NCI-H2196 treated with DMSO at 0.1 percent for 48 hours (cell line): ENCODE measurements around the gene RFX3.

Experiments
- DNase-seq: peaks from one replicate; lab custom pipeline; 2025; ENCODE audit not compliant: unreplicated experiment; lab: John Stamatoyannopoulos, UW

Gene RFX3

DNA sequence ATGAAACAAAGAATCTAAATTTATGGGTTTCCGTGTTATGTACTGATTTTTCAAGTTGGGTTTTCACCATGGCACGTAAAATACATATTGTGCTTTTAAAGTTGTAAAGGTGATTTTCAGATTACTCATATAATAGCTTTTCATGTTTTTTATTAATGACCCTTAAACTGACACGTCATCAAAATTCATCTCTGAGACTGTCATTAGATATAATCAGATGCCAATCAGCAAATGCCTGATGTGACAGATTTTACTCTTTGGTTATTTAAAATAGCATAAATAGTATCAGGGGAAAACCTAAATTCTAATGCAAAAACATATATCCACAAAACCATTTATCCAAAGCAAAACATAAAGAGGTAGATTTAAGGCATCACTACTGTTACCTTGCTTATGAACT, 11.0 kb downstream of the RFX3 start:
- DNase-seq = no peak

- DNase-seq = no peak
These were observed 12.5 kb downstream of the RFX3 start for GRCh38 chr9:3513265-3513818.

- DNase-seq = no peak
These were observed 14.2 kb downstream of the RFX3 start for GRCh38 chr9:3511551-3511950.

GRCh38 chr9:3510796-3511195, 15.0 kb downstream of the RFX3 start:
- no peak for DNase-seq

- DNase-seq = no peak
These were observed 15.9 kb downstream of the RFX3 start for GRCh38 chr9:3509926-3510325.

- peak; percentile 85 for DNase-seq
These were observed 17.1 kb downstream of the RFX3 start for GRCh38 chr9:3508521-3509291.

DNA sequence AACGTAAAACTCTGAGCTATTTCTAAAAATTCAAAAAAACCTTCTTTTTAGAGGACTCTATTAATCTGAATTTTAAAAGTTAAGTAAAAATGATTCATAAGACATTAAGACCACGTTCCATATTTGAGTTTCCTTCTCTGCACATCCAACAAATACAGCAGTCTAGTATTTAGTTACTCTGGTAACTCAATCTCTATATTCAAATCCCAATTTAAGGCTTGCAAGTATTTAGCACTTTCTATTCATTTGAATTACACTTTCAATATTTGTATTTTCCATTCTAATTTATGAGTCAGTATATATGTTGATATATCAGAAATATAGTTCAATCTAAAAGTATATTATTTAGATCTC, 17.7 kb downstream of the RFX3 start:
- DNase-seq = no peak

- no peak for DNase-seq
These were observed 18.3 kb downstream of the RFX3 start for GRCh38 chr9:3507395-3508077.

GRCh38 chr9:3506164-3506563, 19.6 kb downstream of the RFX3 start:
- DNase-seq = no peak

DNA sequence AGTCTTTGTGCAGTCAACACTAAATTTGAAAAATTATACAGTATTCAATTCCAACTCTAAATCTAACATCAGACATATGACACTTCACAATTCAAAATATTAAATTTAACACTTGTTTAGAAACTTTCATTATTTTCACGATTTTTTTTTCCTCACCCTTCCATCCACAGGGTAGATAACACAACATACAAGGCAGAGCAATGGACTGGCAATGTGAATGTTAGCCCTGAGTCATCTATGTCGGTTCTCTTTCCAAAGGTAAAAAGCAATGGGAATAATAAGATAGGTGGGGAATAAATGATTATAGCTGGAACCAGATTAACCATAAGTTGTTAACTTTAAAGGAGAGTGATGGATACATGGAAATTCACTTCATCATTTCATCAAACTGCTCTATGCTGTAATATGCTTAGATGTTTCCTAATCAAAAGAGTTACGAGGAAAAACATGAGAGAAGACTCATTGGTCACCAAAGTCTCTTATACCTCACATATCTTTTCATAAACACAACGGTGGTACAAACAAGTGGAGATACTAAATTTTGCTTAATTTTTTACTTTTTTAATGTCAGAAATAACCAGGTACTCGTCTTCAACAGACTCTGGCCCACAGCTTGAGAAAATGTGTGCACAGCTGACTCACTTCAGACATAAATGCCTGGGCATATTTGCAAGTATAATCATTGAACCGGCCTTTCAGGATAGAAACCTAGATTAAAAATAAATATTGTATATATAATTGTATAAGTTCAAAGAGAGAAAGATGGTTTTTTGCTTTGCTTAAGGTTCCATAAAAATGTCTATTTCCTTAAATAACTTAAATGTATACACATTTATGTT, 23.0 kb downstream of the RFX3 start:
- no peak for DNase-seq

DNA sequence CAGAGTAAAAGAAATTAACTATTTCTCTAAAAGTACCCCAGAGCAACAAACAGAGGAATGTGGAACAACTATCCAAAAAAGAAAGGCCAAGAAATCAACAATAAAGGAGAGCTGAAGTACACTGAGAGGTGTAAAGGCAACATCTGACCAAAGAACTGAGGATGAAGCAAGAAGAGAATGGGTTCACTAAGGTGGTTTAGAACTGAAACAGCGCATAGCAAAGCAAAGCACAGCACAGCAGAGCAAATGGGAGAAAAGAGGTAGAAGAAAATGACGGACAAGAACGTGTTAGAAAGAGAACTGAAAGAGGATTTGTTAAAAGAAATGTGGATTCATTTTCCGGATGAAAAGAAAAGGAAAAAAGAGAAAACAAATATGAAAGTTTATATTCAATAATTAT, 25.8 kb downstream of the RFX3 start:
- DNase-seq = no peak

- peak; percentile 40 for DNase-seq
These were observed 27.1 kb downstream of the RFX3 start for GRCh38 chr9:3498691-3499090.

GRCh38 chr9:3497857-3498256, 27.9 kb downstream of the RFX3 start:
- DNase-seq = no peak

- DNase-seq = no peak
These were observed 28.4 kb downstream of the RFX3 start for GRCh38 chr9:3497401-3497800.

- DNase-seq = no peak
These were observed 29.9 kb downstream of the RFX3 start for GRCh38 chr9:3495855-3496254.

DNA sequence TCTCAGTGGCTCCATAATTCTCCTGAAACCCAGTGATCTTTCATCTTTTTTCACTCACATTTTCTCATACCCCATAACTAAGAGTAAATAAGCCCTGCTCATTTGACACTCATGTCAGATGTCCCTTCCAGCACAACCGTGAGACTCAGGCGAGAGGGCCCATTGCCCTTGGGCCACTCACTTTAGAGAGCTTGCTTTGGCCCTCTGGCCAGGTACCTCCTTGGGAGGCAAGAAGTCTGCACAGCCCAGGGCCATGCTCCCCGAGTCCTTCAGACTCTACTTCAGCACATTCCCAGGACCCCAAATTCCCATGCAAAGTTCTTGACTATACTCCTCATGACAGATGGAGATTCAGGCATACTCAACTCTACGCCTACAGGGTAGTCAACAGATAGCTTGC, 33.6 kb downstream of the RFX3 start:
- DNase-seq = no peak

- no peak for DNase-seq
These were observed 34.4 kb downstream of the RFX3 start for GRCh38 chr9:3491450-3491849.

DNA sequence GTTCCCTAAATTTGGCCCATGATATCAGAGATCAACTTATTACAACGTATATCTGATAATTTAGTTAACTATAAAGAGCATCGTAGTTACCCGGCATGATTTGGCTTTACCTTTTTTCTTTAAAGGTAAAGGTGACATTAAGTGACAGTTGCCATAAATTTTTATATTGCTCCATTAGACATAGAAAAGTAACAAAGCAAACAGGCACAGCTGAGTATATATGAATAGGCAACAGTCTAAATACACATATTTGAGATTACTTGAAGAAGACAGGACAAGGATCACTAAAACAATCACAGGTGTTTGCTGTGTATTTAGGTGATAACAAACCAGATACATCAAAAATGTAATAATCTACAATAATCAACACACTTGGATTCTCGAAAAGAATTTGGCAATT, 34.8 kb downstream of the RFX3 start:
- no peak for DNase-seq

DNA sequence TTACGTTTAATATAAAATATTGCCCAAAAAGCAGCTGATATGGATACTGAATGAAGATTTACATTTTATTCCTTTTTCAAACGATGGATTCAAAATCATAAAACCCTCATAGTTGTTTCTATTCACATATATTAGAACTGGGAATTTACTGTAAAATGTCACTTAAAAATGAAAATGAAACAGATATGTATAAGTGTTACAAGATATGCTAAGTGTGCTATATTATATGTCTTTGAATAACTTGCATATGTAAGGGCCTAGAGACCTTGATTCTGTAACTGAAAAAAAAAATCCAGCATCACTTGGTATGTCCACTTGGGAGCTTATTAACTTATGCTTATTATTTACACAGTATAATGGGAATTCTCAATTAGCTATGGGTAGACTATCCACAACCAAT, 43.2 kb downstream of the RFX3 start:
- no peak for DNase-seq

- DNase-seq = no peak
These were observed 45.5 kb downstream of the RFX3 start for GRCh38 chr9:3480353-3480655.

GRCh38 chr9:3479514-3480352, 46.1 kb downstream of the RFX3 start:
- DNase-seq = no peak
